DND-41 (cell line): ENCODE results near the gene COPRS.

ENCODE experiments used
- CTCF ChIP-seq: IDR thresholded peaks from 2 replicates; pipeline ENCODE4 v1.5.1; 2012; ENCODE audit warnings: borderline replicate concordance, low read length, moderate library complexity, mild to moderate bottlenecking; ENCODE audit not compliant: poor library complexity, severe bottlenecking; ENCODE audit errors: extremely low read depth
- EZH2 ChIP-seq: IDR thresholded peaks from 3 replicates; pipeline ENCODE4 v1.6.1; 2012; ENCODE audit warnings: borderline replicate concordance, low read depth, mild to moderate bottlenecking, moderate library complexity, low read length, inconsistent platforms; ENCODE audit not compliant: severe bottlenecking

DNA sequence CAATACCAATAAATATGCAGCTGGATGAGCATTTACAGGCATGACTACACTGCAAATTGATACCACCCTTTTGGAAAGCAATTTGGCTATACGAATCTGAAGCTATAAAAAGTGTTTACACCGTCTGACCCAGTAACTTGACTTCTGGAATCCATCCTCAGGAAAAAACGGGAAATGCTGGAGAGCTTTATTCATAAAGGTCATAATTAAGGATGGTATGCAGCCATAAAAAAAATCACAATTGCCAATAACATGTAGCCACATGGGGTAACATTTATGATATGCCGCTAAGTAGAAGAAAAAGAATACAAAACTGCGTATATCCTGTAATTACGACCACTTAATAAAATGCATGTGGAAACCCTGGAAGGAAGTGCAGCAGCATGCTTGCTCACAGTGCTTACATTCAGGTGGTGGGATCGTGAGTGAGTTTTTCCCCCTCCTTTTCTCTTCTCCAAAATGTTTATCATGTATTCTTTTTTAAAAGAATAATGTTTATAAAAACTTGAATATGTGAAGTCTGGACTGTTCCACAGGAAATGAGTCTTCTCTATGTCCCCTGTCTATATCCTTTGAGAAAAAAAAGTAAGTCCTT lies 34.2 kb downstream of the COPRS start:
- TF ChIP-seq CTCF (no peak), EZH2 (no peak)
